GM12878 (cell line): ENCODE results near the gene TMEM163. TPM values are rescaled to one million over a fixed set of nuclear protein-coding genes. Genes with fewer than 3 reads are reported as not detected.
A peak's percentile ranks its signal among the peaks of the same experiment; 100 is the strongest.

Source experiments
- ATAC-seq: fragments of 200-7000 bp; cut with Tn5 transposase; 3 replicates; pipeline ENCODE4 v1.9.1; 2020; ENCODE audit warnings: mild to moderate bottlenecking, moderate library complexity
- BruUV-seq: library from RNA; stranded (reverse); fragments of 400-500 nt; replicated peaks from 2 replicates; lab custom pipeline; 2021; lab: Mats Ljungman, UMichigan
- CTCF ChIA-PET: fragments of 300-600 bp; sonication (Branson Sonifier 250); formaldehyde crosslinking; extraction: SDS; loops from one replicate; lab custom pipeline; 2021; ENCODE audit warnings: inconsistent platforms; lab: Yijun Ruan, JAX
- POLR2A ChIA-PET: fragments of 350-600 bp; formaldehyde crosslinking; extraction: SDS; loops from one replicate; lab custom pipeline; 2021; ENCODE audit warnings: inconsistent platforms; lab: Charles Lee
- RAD21 ChIA-PET: fragments of 300-600 bp; sonication (Branson Sonifier 250); formaldehyde crosslinking; loops from one replicate; lab custom pipeline; 2023; ENCODE audit warnings: antibody characterized with exemption; ENCODE audit not compliant: unreplicated experiment; lab: Charles Lee
- SMC1A ChIA-PET: fragments of 300-600 bp; sonication (Branson Sonifier 250); formaldehyde crosslinking; loops from one replicate; lab custom pipeline; 2023; ENCODE audit not compliant: unreplicated experiment, uncharacterized antibody; lab: Charles Lee
- DNase-seq: peaks from one replicate; pipeline ENCODE4 v3.0.0-alpha.2; 2011; ENCODE audit warnings: low read depth, low spot score
- FAIRE-seq: peaks from 3 replicates; lab custom pipeline; 2011; peaks lifted over from hg19 to GRCh38; lab: Jason Lieb, UNC
- H2AFZ ChIP-seq: 2 replicates; pipeline ENCODE4 v1.6.0; 2011; ENCODE audit warnings: low read depth, low read length, control low read depth; ENCODE audit not compliant: control insufficient read depth
- H3K27ac ChIP-seq: 2 replicates; pipeline ENCODE4 v1.5.1; 2011; ENCODE audit warnings: control low read depth; ENCODE audit not compliant: control insufficient read depth, insufficient read depth
- H3K27me3 ChIP-seq, 2 experiments: replicated peaks in 1 of 2; 2 replicates each; pipeline versions ENCODE4 v1.6.0 to v1.6.1; 2011; ENCODE audit warnings: low read length in 1 of 2; ENCODE audit not compliant: control insufficient read depth in 2 of 2, insufficient read depth in 2 of 2
- H3K36me3 ChIP-seq, 2 experiments: 2 replicates each; pipeline ENCODE4 v1.5.1; 2011; ENCODE audit warnings: low read length in 1 of 2; ENCODE audit not compliant: control insufficient read depth in 2 of 2, insufficient read depth in 2 of 2
- H3K4me1 ChIP-seq: 2 replicates; pipeline ENCODE4 v1.6.1; 2011; ENCODE audit warnings: mild to moderate bottlenecking, low read length, moderate library complexity, mixed read lengths; ENCODE audit not compliant: control insufficient read depth, insufficient read depth
- H3K4me2 ChIP-seq: 2 replicates; pipeline ENCODE4 v1.6.0; 2011; ENCODE audit warnings: control low read depth; ENCODE audit not compliant: control insufficient read depth, insufficient read depth
- H3K4me3 ChIP-seq: fragments of 200-600 bp; sonication (generic); 2 replicates; pipeline ENCODE4 v1.5.1; 2016
- H3K79me2 ChIP-seq: 2 replicates; pipeline ENCODE4 v1.6.0; 2011; ENCODE audit warnings: low read length; ENCODE audit not compliant: control insufficient read depth, insufficient read depth
- H3K9ac ChIP-seq: 2 replicates; pipeline ENCODE4 v1.8.0; 2011; ENCODE audit warnings: low read length, control low read depth, mixed read lengths; ENCODE audit not compliant: control insufficient read depth, insufficient read depth
- H3K9me3 ChIP-seq: replicated peaks from 3 replicates; pipeline ENCODE4 v1.5.1; 2011; ENCODE audit warnings: mild to moderate bottlenecking, low read length; ENCODE audit not compliant: control insufficient read depth, insufficient read depth
- H4K20me1 ChIP-seq: 2 replicates; pipeline ENCODE4 v1.6.0; 2011; ENCODE audit not compliant: control insufficient read depth, insufficient read depth
- BRCA1 ChIP-seq: IDR thresholded peaks from 2 replicates; pipeline ENCODE4 v1.6.1; 2011; ENCODE audit warnings: low read depth, low read length, improper control_type of control experiment
- EED ChIP-seq: sonication (generic); IDR thresholded peaks from 2 replicates; pipeline ENCODE4 v1.6.1; 2016; ENCODE audit warnings: antibody characterized with exemption, low read depth
- GATAD2B ChIP-seq: fragments of 450-650 bp; conservative IDR thresholded peaks from 2 replicates; pipeline ENCODE4 v1.6.1; 2017; ENCODE audit warnings: low read depth, mild to moderate bottlenecking, moderate library complexity
- HDAC2 ChIP-seq: fragments of 200-600 bp; sonication (generic); IDR thresholded peaks from 2 replicates; pipeline ENCODE4 v1.6.1; 2017
- KAT2A ChIP-seq: conservative IDR thresholded peaks from 2 replicates; pipeline ENCODE4 v1.6.1; 2011; ENCODE audit warnings: low read depth, low read length; ENCODE audit not compliant: control insufficient read depth
- MEF2B ChIP-seq: fragments of 450-650 bp; IDR thresholded peaks from 2 replicates; pipeline ENCODE4 v1.6.1; 2018; ENCODE audit warnings: mild to moderate bottlenecking, moderate library complexity; ENCODE audit not compliant: partially characterized antibody, poor library complexity, severe bottlenecking
- POLR2A ChIP-seq: IDR thresholded peaks from 2 replicates; pipeline ENCODE4 v1.6.1; 2011; ENCODE audit warnings: low read depth, mild to moderate bottlenecking, low read length
- SMAD1 ChIP-seq: fragments of 450-650 bp; IDR thresholded peaks from 2 replicates; pipeline ENCODE4 v1.6.1; 2018; ENCODE audit warnings: mild to moderate bottlenecking, low read depth; ENCODE audit not compliant: partially characterized antibody
- STAT1 ChIP-seq: fragments of 450-650 bp; conservative IDR thresholded peaks from 2 replicates; pipeline ENCODE4 v1.6.1; 2014; ENCODE audit warnings: antibody characterized with exemption, mild to moderate bottlenecking
- TBL1XR1 ChIP-seq: IDR thresholded peaks from 2 replicates; pipeline ENCODE4 v1.6.1; 2012; ENCODE audit warnings: low read depth, low read length, improper control_type of control experiment
- YBX1 ChIP-seq: fragments of 450-650 bp; IDR thresholded peaks from 2 replicates; pipeline ENCODE4 v1.6.1; 2016; ENCODE audit warnings: antibody characterized with exemption
- WGBS: methylation state at CpG from one replicate; pipeline ENCODE4 v1.1.6; 2016; ENCODE audit warnings: low lambda C conversion rate; ENCODE audit not compliant: insufficient replicate concordance, insufficient coverage; ENCODE audit errors: missing lambda C conversion rate; 5-methylcytosine and 5-hydroxymethylcytosine counted together
- in situ Hi-C: fragments of 300-500 bp; cut with MboI; formaldehyde crosslinking; loops from 9 replicates; pipeline ENCODE4 v1.14.3; 2018; ENCODE audit warnings: mixed read lengths
- intact Hi-C: fragments of 100-400 bp; cut with micrococcal nuclease; formaldehyde crosslinking; loops from one replicate; pipeline ENCODE4 v1.14.2; 2022; ENCODE audit not compliant: unreplicated experiment
- polyA plus RNA-seq, 11 experiments: library from polyadenylated mRNA; depleted of rRNA in 4 of 11; unstranded in 6 of 11; stranded (reverse) in 5 of 11; fragments of >200 nt; fragmentation: Nextera tagmentation in 4 of 11; fragmentation: Illumina TruSeq in 1 of 11; extraction: Ambion mirVana in 4 of 11; extraction: Trizol in 1 of 11; gene quantifications; 1 replicate in 1 of 11; 2 replicates in 10 of 11; pipeline versions ENCODE4 v1.2.1 to v1.2.3, GENCODE V29; 2011 to 2016; ENCODE audit warnings: inconsistent platforms in 2 of 11, missing spikeins in 2 of 11, low read depth in 1 of 11
- total RNA-seq, 4 experiments: library from RNA; depleted of rRNA in 3 of 4; stranded (reverse); fragments of >200 nt in 3 of 4; fragmentation: Illumina TruSeq in 1 of 4; extraction: Trizol in 1 of 4; gene quantifications; 2 replicates each; pipeline versions ENCODE4 v1.2.1 to v1.2.3, GENCODE V29; 2013 to 2021
- TF ChIP-seq, protein P1 (sequence below): fragments of 450-650 bp; IDR thresholded peaks from 2 replicates; pipeline ENCODE4 v1.6.1; 2014; ENCODE audit warnings: mild to moderate bottlenecking
- TF ChIP-seq, protein P2 (sequence below): fragments of 450-650 bp; IDR thresholded peaks from 2 replicates; pipeline ENCODE4 v1.6.1; 2018; ENCODE audit warnings: borderline replicate concordance, mild to moderate bottlenecking; ENCODE audit not compliant: partially characterized antibody

The TMEM163 gene
- total and polyA plus RNA-seq, 10 of the 15 experiments (the other 5 are each of a cell fraction or from before 2014, with no cell fraction given), result 0.05 to 0.11 (median 0.07) TPM; not detected in 4

DNA sequence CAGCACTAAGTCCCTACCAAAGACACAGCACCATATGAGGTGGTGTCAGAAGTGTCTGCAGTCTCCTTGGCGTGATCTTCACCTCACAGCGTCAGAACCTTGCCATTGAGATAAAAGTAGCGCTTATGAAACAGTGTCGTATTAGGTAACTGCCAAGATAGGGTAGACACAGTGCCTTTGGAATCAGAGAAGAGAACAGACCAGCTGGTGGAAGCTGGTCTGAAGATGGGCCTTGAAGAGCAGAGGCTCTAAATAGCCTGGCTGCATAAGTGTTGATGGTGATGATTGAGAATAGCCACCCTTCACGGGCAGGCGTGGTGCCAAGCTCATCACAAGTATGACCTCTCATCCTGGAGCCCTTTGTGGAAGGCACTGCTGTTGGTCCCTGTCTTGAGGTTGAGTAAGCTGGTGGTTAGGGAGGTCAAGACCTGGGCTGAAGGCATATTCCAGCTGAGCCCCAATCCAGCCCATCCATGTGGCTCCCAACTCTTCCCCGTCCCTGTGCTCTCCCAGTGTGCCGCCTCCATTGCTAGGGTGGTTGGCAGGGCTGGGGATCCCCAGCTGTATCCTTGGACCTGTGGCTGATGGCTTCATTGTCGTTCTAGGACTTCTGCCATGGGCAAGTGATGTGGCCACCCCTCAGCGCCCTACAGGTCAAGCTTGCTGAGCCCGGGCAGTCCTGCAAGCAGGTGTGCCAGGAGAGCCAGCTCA, 277.5 kb downstream of the TMEM163 start:
- H3K4me3 ChIP-seq, result no peak overlapping the region
- DNase-seq, result no peak
- H3K9ac ChIP-seq, result no peak overlapping the region
- ChIA-PET POLR2A (interaction anchor here (0.7 kb wide), 1 partner anchor 30 kb away, joined by 5 read pairs; no protein-coding TSS in a partner anchor), RAD21 (interaction anchor here (1.2 kb wide), 1 partner anchor 557 kb away, joined by 3 read pairs; no protein-coding TSS in a partner anchor), SMC1A (interaction anchor here (0.8 kb wide), 1 partner anchor 325 kb away, joined by 3 read pairs; no protein-coding TSS in a partner anchor), CTCF (interaction anchor here (0.7 to 3.4 kb wide), 2 partner anchors 10 to 314 kb away, joined by 3 to 27 read pairs; no protein-coding TSS in a partner anchor)
- H3K4me2 ChIP-seq, result no peak overlapping the region
- H3K27me3 ChIP-seq, result no peaks in the 10 kb centered on the region
- H3K9me3 ChIP-seq, result no peaks in the 10 kb centered on the region
- H3K79me2 ChIP-seq, result no peaks in the 10 kb centered on the region
- no peaks in the 10 kb centered on the region for H3K4me1 ChIP-seq
- in situ Hi-C loops (no loop called here), intact Hi-C loops (no loop called here)
- no peak overlapping the region for H3K27ac ChIP-seq
- BruUV-seq, result no TSS peak
- ATAC-seq, result no peak
- no peaks in the 10 kb centered on the region for H4K20me1 ChIP-seq
- peak; percentile 34; the same call in 1 of the 2 replicates for TF ChIP-seq POLR2A
- TF ChIP-seq, protein P1, sequence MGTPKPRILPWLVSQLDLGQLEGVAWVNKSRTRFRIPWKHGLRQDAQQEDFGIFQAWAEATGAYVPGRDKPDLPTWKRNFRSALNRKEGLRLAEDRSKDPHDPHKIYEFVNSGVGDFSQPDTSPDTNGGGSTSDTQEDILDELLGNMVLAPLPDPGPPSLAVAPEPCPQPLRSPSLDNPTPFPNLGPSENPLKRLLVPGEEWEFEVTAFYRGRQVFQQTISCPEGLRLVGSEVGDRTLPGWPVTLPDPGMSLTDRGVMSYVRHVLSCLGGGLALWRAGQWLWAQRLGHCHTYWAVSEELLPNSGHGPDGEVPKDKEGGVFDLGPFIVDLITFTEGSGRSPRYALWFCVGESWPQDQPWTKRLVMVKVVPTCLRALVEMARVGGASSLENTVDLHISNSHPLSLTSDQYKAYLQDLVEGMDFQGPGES, result no peak
- no peak for FAIRE-seq
- H2AFZ ChIP-seq, result no peak overlapping the region
- H3K36me3 ChIP-seq, result peaks cover 28 to 33% of the 10 kb centered on the region in 2 experiments
- WGBS, result 92% methylated on average over 11 of the region's 11 CpGs

DNA sequence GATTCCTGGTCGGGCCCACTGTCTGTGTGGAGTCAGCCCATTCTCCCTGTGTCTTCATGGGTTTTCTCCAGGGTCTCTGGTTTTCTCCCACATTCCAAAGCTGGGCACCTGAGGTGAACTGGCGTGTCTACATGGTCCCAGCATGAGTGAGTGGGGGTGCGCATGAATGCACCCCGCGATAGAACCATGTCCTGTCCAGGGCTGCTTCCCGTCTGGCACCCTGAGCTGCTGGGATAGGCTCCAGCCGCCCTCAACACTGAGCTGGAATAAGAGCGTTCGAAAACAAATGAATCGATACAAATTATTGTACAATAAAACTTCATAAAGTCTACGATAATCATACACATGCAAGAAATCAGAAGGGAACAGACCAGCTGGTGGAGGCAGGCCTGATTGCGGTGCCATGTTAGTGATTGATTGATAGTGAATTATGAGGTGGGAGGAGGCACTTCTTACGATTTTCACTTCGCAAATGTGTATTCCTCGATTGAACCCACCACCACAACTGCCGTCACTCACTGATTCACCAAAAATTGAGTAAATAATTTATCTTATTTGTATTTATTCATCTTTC, 278.4 kb downstream of the TMEM163 start:
- POLR2A ChIA-PET, result no interaction called here
- no TSS peak for BruUV-seq
- TF ChIP-seq GATAD2B (no peak), EED (no peak), TBL1XR1 (no peak), SMAD1 (no peak), BRCA1 (no peak), STAT1 (no peak), YBX1 (no peak), MEF2B (no peak), KAT2A (no peak), HDAC2 (no peak)
- TF ChIP-seq, protein P2, sequence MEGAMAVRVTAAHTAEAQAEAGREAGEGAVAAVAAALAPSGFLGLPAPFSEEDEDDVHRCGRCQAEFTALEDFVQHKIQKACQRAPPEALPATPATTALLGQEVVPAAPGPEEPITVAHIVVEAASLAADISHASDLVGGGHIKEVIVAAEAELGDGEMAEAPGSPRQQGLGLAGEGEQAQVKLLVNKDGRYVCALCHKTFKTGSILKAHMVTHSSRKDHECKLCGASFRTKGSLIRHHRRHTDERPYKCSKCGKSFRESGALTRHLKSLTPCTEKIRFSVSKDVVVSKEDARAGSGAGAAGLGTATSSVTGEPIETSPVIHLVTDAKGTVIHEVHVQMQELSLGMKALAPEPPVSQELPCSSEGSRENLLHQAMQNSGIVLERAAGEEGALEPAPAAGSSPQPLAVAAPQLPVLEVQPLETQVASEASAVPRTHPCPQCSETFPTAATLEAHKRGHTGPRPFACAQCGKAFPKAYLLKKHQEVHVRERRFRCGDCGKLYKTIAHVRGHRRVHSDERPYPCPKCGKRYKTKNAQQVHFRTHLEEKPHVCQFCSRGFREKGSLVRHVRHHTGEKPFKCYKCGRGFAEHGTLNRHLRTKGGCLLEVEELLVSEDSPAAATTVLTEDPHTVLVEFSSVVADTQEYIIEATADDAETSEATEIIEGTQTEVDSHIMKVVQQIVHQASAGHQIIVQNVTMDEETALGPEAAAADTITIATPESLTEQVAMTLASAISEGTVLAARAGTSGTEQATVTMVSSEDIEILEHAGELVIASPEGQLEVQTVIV, result no peak

More for the DNA sequence above, 278.4 kb downstream of the TMEM163 start:
- no peak for FAIRE-seq
- ChIA-PET CTCF (interaction anchor here (3.4 kb wide), 1 partner anchor 11 kb away, joined by 27 read pairs; no protein-coding TSS in a partner anchor), SMC1A (interaction anchor here (0.8 kb wide), 1 partner anchor 324 kb away, joined by 3 read pairs; no protein-coding TSS in a partner anchor), RAD21 (no interaction called here)
- H3K4me1 ChIP-seq, result no peaks in the 10 kb centered on the region
- peaks cover 26 to 32% of the 10 kb centered on the region in 2 experiments for H3K36me3 ChIP-seq
- DNase-seq, result no peak
- ATAC-seq, result no peak
- no peak overlapping the region for H3K4me2 ChIP-seq
- intact Hi-C loops, result no loop called here
- H4K20me1 ChIP-seq, result no peaks in the 10 kb centered on the region
- no peak overlapping the region for H3K27ac ChIP-seq
- no peaks in the 10 kb centered on the region for H3K27me3 ChIP-seq
- 98% methylated on average over 16 of the region's 16 CpGs for WGBS
- in situ Hi-C loops, result no loop called here
- H3K9ac ChIP-seq, result no peak overlapping the region
- no peak overlapping the region for H2AFZ ChIP-seq
- H3K4me3 ChIP-seq, result no peak overlapping the region
- H3K9me3 ChIP-seq, result no peaks in the 10 kb centered on the region
- H3K79me2 ChIP-seq, result no peaks in the 10 kb centered on the region
